ENCODE data around the gene SPNS2.

Gene SPNS2

GRCh38 chr17:4512156-4513112 lies 13.8 kb downstream of the SPNS2 start:
- Histone ChIP-seq H3K27ac (no peak overlapping the region), H3K36me3 (ENCODE audit: insufficient read depth, low read length) (no peaks in the 10 kb centered on the region), H3K9ac (ENCODE audit: insufficient read length) (no peak overlapping the region), H3K4me3 (no peak overlapping the region), H3K9me3 (ENCODE audit: low read depth, low read length) (no peaks in the 10 kb centered on the region)
- TF ChIP-seq FOXP2 (optimal IDR thresholded peaks at IDR 0.05; ENCODE audit: control extremely low read depth, extremely low read length, insufficient read depth) (no peak), POLR2AphosphoS5 (IDR thresholded peaks at IDR 0.05; ENCODE audit: borderline replicate concordance, low read depth, low read length) (no peak), EZH2 (IDR thresholded peaks at IDR 0.05) (no peak)
- DNase-seq (ENCODE audit: low read depth, low spot score), result no peak

- Histone ChIP-seq H3K9ac (ENCODE audit: insufficient read length) (no peak overlapping the region), H3K9me3 (ENCODE audit: low read depth, low read length) (no peaks in the 10 kb centered on the region), H3K27ac (no peak overlapping the region), H3K36me3 (ENCODE audit: insufficient read depth, low read length) (no peaks in the 10 kb centered on the region), H3K4me3 (no peak overlapping the region)
- DNase-seq (ENCODE audit: low read depth, low spot score), result no peak
- TF ChIP-seq FOXP2 (optimal IDR thresholded peaks at IDR 0.05; ENCODE audit: control extremely low read depth, extremely low read length, insufficient read depth), result no peak
- TF ChIP-seq EZH2 (IDR thresholded peaks at IDR 0.05), result no peak
- no peak for TF ChIP-seq POLR2AphosphoS5 (IDR thresholded peaks at IDR 0.05; ENCODE audit: borderline replicate concordance, low read depth, low read length)
Observed at GRCh38 chr17:4513113-4514032, 14.7 kb downstream of the SPNS2 start.

GRCh38 chr17:4514206-4514605 lies 15.5 kb downstream of the SPNS2 start:
- Histone ChIP-seq H3K27ac (no peak overlapping the region), H3K36me3 (ENCODE audit: insufficient read depth, low read length) (no peaks in the 10 kb centered on the region), H3K9me3 (ENCODE audit: low read depth, low read length) (no peaks in the 10 kb centered on the region), H3K9ac (ENCODE audit: insufficient read length) (no peak overlapping the region), H3K4me3 (no peak overlapping the region)
- no peak for DNase-seq (ENCODE audit: low read depth, low spot score)
- TF ChIP-seq EZH2 (IDR thresholded peaks at IDR 0.05) (no peak), FOXP2 (optimal IDR thresholded peaks at IDR 0.05; ENCODE audit: control extremely low read depth, extremely low read length, insufficient read depth) (no peak), POLR2AphosphoS5 (IDR thresholded peaks at IDR 0.05; ENCODE audit: borderline replicate concordance, low read depth, low read length) (no peak)

GRCh38 chr17:4514779-4515178 lies 16.1 kb downstream of the SPNS2 start:
- Histone ChIP-seq H3K36me3 (ENCODE audit: insufficient read depth, low read length) (no peaks in the 10 kb centered on the region), H3K9me3 (ENCODE audit: low read depth, low read length) (no peaks in the 10 kb centered on the region), H3K4me3 (no peak overlapping the region), H3K9ac (ENCODE audit: insufficient read length) (no peak overlapping the region), H3K27ac (no peak overlapping the region)
- no peak for DNase-seq (ENCODE audit: low read depth, low spot score)
- TF ChIP-seq FOXP2 (optimal IDR thresholded peaks at IDR 0.05; ENCODE audit: control extremely low read depth, extremely low read length, insufficient read depth) (no peak), EZH2 (IDR thresholded peaks at IDR 0.05) (no peak), POLR2AphosphoS5 (IDR thresholded peaks at IDR 0.05; ENCODE audit: borderline replicate concordance, low read depth, low read length) (no peak)

GRCh38 chr17:4515501-4515900 lies 16.8 kb downstream of the SPNS2 start:
- Histone ChIP-seq H3K9ac (ENCODE audit: insufficient read length) (no peak overlapping the region), H3K27ac (no peak overlapping the region), H3K36me3 (ENCODE audit: insufficient read depth, low read length) (no peaks in the 10 kb centered on the region), H3K4me3 (no peak overlapping the region), H3K9me3 (ENCODE audit: low read depth, low read length) (no peaks in the 10 kb centered on the region)
- TF ChIP-seq EZH2 (IDR thresholded peaks at IDR 0.05) (no peak), FOXP2 (optimal IDR thresholded peaks at IDR 0.05; ENCODE audit: control extremely low read depth, extremely low read length, insufficient read depth) (no peak), POLR2AphosphoS5 (IDR thresholded peaks at IDR 0.05; ENCODE audit: borderline replicate concordance, low read depth, low read length) (no peak)
- no peak for DNase-seq (ENCODE audit: low read depth, low spot score)

GRCh38 chr17:4516735-4517134 lies 18.1 kb downstream of the SPNS2 start:
- H3K9ac ChIP-seq (ENCODE audit: insufficient read length), result no peak overlapping the region
- TF ChIP-seq FOXP2 (optimal IDR thresholded peaks at IDR 0.05; ENCODE audit: control extremely low read depth, extremely low read length, insufficient read depth), result no peak
- TF ChIP-seq EZH2 (IDR thresholded peaks at IDR 0.05), result no peak
- TF ChIP-seq POLR2AphosphoS5 (IDR thresholded peaks at IDR 0.05; ENCODE audit: borderline replicate concordance, low read depth, low read length), result no peak
- no peak overlapping the region for H3K4me3 ChIP-seq
- H3K27ac ChIP-seq, result no peak overlapping the region
- no peaks in the 10 kb centered on the region for H3K36me3 ChIP-seq (ENCODE audit: insufficient read depth, low read length)
- no peak for DNase-seq (ENCODE audit: low read depth, low spot score)
- H3K9me3 ChIP-seq (ENCODE audit: low read depth, low read length), result no peaks in the 10 kb centered on the region

GRCh38 chr17:4518901-4519300 lies 20.2 kb downstream of the SPNS2 start:
- Histone ChIP-seq H3K9ac (ENCODE audit: insufficient read length) (no peak overlapping the region), H3K27ac (no peak overlapping the region), H3K36me3 (ENCODE audit: insufficient read depth, low read length) (no peaks in the 10 kb centered on the region), H3K9me3 (ENCODE audit: low read depth, low read length) (no peaks in the 10 kb centered on the region), H3K4me3 (no peak overlapping the region)
- no peak for DNase-seq (ENCODE audit: low read depth, low spot score)
- TF ChIP-seq EZH2 (IDR thresholded peaks at IDR 0.05), result no peak
- no peak for TF ChIP-seq FOXP2 (optimal IDR thresholded peaks at IDR 0.05; ENCODE audit: control extremely low read depth, extremely low read length, insufficient read depth)
- no peak for TF ChIP-seq POLR2AphosphoS5 (IDR thresholded peaks at IDR 0.05; ENCODE audit: borderline replicate concordance, low read depth, low read length)

- no peak overlapping the region for H3K4me3 ChIP-seq
- H3K27ac ChIP-seq, result no peak overlapping the region
- H3K9me3 ChIP-seq (ENCODE audit: low read depth, low read length), result no peaks in the 10 kb centered on the region
- no peaks in the 10 kb centered on the region for H3K36me3 ChIP-seq (ENCODE audit: insufficient read depth, low read length)
- DNase-seq (ENCODE audit: low read depth, low spot score), result no peak
- TF ChIP-seq FOXP2 (optimal IDR thresholded peaks at IDR 0.05; ENCODE audit: control extremely low read depth, extremely low read length, insufficient read depth), result no peak
- no peak for TF ChIP-seq POLR2AphosphoS5 (IDR thresholded peaks at IDR 0.05; ENCODE audit: borderline replicate concordance, low read depth, low read length)
- no peak for TF ChIP-seq EZH2 (IDR thresholded peaks at IDR 0.05)
- H3K9ac ChIP-seq (ENCODE audit: insufficient read length), result no peak overlapping the region
Observed at GRCh38 chr17:4519361-4519788, 20.7 kb downstream of the SPNS2 start.

Measured in SK-N-MC (cell line).